GM10847 (cell line): ENCODE measurements around the gene PRKCZ.
A peak's percentile ranks its signal among the peaks of the same experiment; 100 is the strongest.

Experiments used
- POLR2A ChIP-seq: IDR thresholded peaks from 2 replicates; pipeline ENCODE4 v1.6.1; 2011; ENCODE audit not compliant: insufficient read length; ENCODE audit errors: extremely low read depth

Gene PRKCZ

GRCh38 chr1:2178875-2179274 is 128.7 kb downstream of the PRKCZ start:
- no peak for TF ChIP-seq POLR2A

GRCh38 chr1:2179283-2180013 is 129.2 kb downstream of the PRKCZ start:
- TF ChIP-seq POLR2A: no peak

- TF ChIP-seq POLR2A: no peak
Measured at GRCh38 chr1:2180297-2181245, 130.4 kb downstream of the PRKCZ start.

GRCh38 chr1:2181271-2181670 is 131.1 kb downstream of the PRKCZ start:
- no peak for TF ChIP-seq POLR2A

GRCh38 chr1:2181752-2182151 is 131.5 kb downstream of the PRKCZ start:
- TF ChIP-seq POLR2A: no peak

- TF ChIP-seq POLR2A: no peak
Measured at GRCh38 chr1:2182376-2182775, 132.2 kb downstream of the PRKCZ start.

GRCh38 chr1:2183937-2184334 is 133.7 kb downstream of the PRKCZ start:
- TF ChIP-seq POLR2A: no peak

GRCh38 chr1:2184531-2184930 is 134.3 kb downstream of the PRKCZ start:
- no peak for TF ChIP-seq POLR2A

GRCh38 chr1:2184934-2185333 is 134.7 kb downstream of the PRKCZ start:
- TF ChIP-seq POLR2A: no peak

- no peak for TF ChIP-seq POLR2A
Measured at GRCh38 chr1:2185880-2186855, 136.0 kb downstream of the PRKCZ start.

- TF ChIP-seq POLR2A: no peak
Measured at GRCh38 chr1:2186901-2187300, 136.7 kb downstream of the PRKCZ start.

- TF ChIP-seq POLR2A: no peak
Measured at GRCh38 chr1:2187619-2188018, 137.4 kb downstream of the PRKCZ start.

GRCh38 chr1:2188336-2188735 is 138.1 kb downstream of the PRKCZ start:
- TF ChIP-seq POLR2A: no peak

GRCh38 chr1:2189459-2190425 is 139.5 kb downstream of the PRKCZ start:
- peak; percentile 16 for TF ChIP-seq POLR2A

- no peak for TF ChIP-seq POLR2A
Measured at GRCh38 chr1:2190491-2190976, 140.3 kb downstream of the PRKCZ start.
